GM12874 (cell line): Measurements from ENCODE around the gene TMEM222.

Source experiments
- CTCF ChIP-seq: IDR thresholded peaks from 2 replicates; pipeline ENCODE4 v1.5.1; 2011; ENCODE audit warnings: low read depth, mild to moderate bottlenecking, control low read depth, low read length, moderate library complexity; ENCODE audit not compliant: insufficient read depth

Gene TMEM222

GRCh38 chr1:27359822-27360158, 37.8 kb downstream of the TMEM222 start:
- TF ChIP-seq CTCF: no peak

GRCh38 chr1:27360159-27361043, 38.4 kb downstream of the TMEM222 start:
- no peak for TF ChIP-seq CTCF

GRCh38 chr1:27361044-27361402, 39.1 kb downstream of the TMEM222 start:
- TF ChIP-seq CTCF: no peak

- TF ChIP-seq CTCF: no peak
Measured at GRCh38 chr1:27361553-27361952, 39.6 kb downstream of the TMEM222 start.

- no peak for TF ChIP-seq CTCF
Measured at GRCh38 chr1:27363766-27364695, 42.1 kb downstream of the TMEM222 start.

GRCh38 chr1:27364696-27365371, 42.9 kb downstream of the TMEM222 start:
- TF ChIP-seq CTCF: no peak

- no peak for TF ChIP-seq CTCF
Measured at GRCh38 chr1:27365372-27366112, 43.6 kb downstream of the TMEM222 start.
